OCI-LY3 (cell line): ENCODE results near the gene ZDHHC14.

Source experiments
- H2AFZ ChIP-seq: fragments of 200-600, 300-600 bp; shearing (Covaris generic); 2 replicates; pipeline ENCODE4 v1.6.0; 2014; ENCODE audit warnings: antibody characterized with exemption, low read depth, low read length
- H3K27ac ChIP-seq: fragments of 200-600, 300-600 bp; sonication (generic); 2 replicates; pipeline ENCODE4 v1.5.1; 2014; ENCODE audit warnings: mild to moderate bottlenecking, low read length, moderate library complexity, mixed read lengths
- H3K27me3 ChIP-seq: fragments of 200-600, 300-600 bp; sonication (generic); 2 replicates; pipeline ENCODE4 v1.6.1; 2014; ENCODE audit warnings: low read depth, low read length, mixed read lengths
- H3K36me3 ChIP-seq: fragments of 200-600, 300-600 bp; sonication (generic); replicated peaks from 2 replicates; pipeline ENCODE3; 2014; ENCODE audit warnings: low read depth, low read length, mixed read lengths
- H3K4me1 ChIP-seq: fragments of 300-600, 200-600 bp; sonication (generic); 2 replicates; pipeline ENCODE4 v1.6.1; 2014; ENCODE audit warnings: low read length, mixed read lengths
- H3K4me2 ChIP-seq: fragments of 200-600, 300-600 bp; sonication (generic); 2 replicates; pipeline ENCODE4 v1.6.1; 2014; ENCODE audit warnings: low read length, mixed read lengths
- H3K4me3 ChIP-seq: fragments of 300-600, 200-600 bp; sonication (generic); 2 replicates; pipeline ENCODE4 v1.5.1; 2014; ENCODE audit warnings: antibody characterized with exemption, mild to moderate bottlenecking, low read length, moderate library complexity
- H3K79me2 ChIP-seq: fragments of 300-600, 200-600 bp; shearing (Covaris generic); 2 replicates; pipeline ENCODE4 v1.6.1; 2014; ENCODE audit warnings: mild to moderate bottlenecking, low read length, mixed read lengths
- H3K9ac ChIP-seq: fragments of 300-600, 200-600 bp; shearing (Covaris generic); 2 replicates; pipeline ENCODE4 v1.6.0; 2014; ENCODE audit warnings: mild to moderate bottlenecking, low read length, moderate library complexity
- H3K9me3 ChIP-seq: fragments of 200-600, 300-600 bp; shearing (Covaris generic); 2 replicates; pipeline ENCODE4 v1.6.1; 2014; ENCODE audit warnings: low read length, mixed read lengths; ENCODE audit not compliant: insufficient read depth
- H4K20me1 ChIP-seq: fragments of 200-600, 300-600 bp; sonication (generic); 2 replicates; pipeline ENCODE4 v1.6.1; 2016; ENCODE audit warnings: low read length, mixed read lengths; ENCODE audit not compliant: insufficient read depth
- CTCF ChIP-seq: fragments of 200-600, 300-600 bp; sonication (generic); IDR thresholded peaks from 2 replicates; pipeline ENCODE4 v1.5.1; 2014; ENCODE audit warnings: antibody characterized with exemption, low read length, low read depth
- EZH2phosphoT487 ChIP-seq: fragments of 200-600 bp; shearing (Covaris generic); IDR thresholded peaks from 2 replicates; pipeline ENCODE4 v1.6.1; 2018; ENCODE audit warnings: antibody characterized with exemption, mixed run types, low read depth

Gene ZDHHC14

GRCh38 chr6:157579467-157580031 is 198.6 kb downstream of the ZDHHC14 start:
- no peaks in the 10 kb centered on the region for H3K9me3 ChIP-seq
- no peak overlapping the region for H3K9ac ChIP-seq
- no peak overlapping the region for H3K4me3 ChIP-seq
- H2AFZ ChIP-seq, result no peak overlapping the region
- no peak for TF ChIP-seq CTCF
- H4K20me1 ChIP-seq, result no peaks in the 10 kb centered on the region
- H3K27me3 ChIP-seq, result no peaks in the 10 kb centered on the region
- no peaks in the 10 kb centered on the region for H3K79me2 ChIP-seq
- no peaks in the 10 kb centered on the region for H3K36me3 ChIP-seq
- H3K4me2 ChIP-seq, result no peak overlapping the region
- no peaks in the 10 kb centered on the region for H3K4me1 ChIP-seq
- no peak overlapping the region for H3K27ac ChIP-seq

- Histone ChIP-seq H3K36me3 (no peaks in the 10 kb centered on the region), H3K9me3 (no peaks in the 10 kb centered on the region), H3K27ac (no peak overlapping the region), H3K4me2 (no peak overlapping the region), H3K27me3 (no peaks in the 10 kb centered on the region), H2AFZ (no peak overlapping the region), H4K20me1 (no peaks in the 10 kb centered on the region), H3K9ac (no peak overlapping the region), H3K4me1 (no peaks in the 10 kb centered on the region), H3K4me3 (no peak overlapping the region), H3K79me2 (no peaks in the 10 kb centered on the region)
- TF ChIP-seq EZH2phosphoT487 (no peak), CTCF (no peak)
These were observed 203.0 kb downstream of the ZDHHC14 start for GRCh38 chr6:157584036-157584435.

- TF ChIP-seq EZH2phosphoT487 (no peak), CTCF (no peak)
- Histone ChIP-seq H2AFZ (no peak overlapping the region), H3K27ac (no peak overlapping the region), H3K4me1 (no peaks in the 10 kb centered on the region), H3K36me3 (no peaks in the 10 kb centered on the region), H4K20me1 (no peaks in the 10 kb centered on the region), H3K27me3 (no peaks in the 10 kb centered on the region), H3K4me2 (no peak overlapping the region), H3K4me3 (no peak overlapping the region), H3K79me2 (no peaks in the 10 kb centered on the region), H3K9ac (no peak overlapping the region), H3K9me3 (no peaks in the 10 kb centered on the region)
These were observed 204.5 kb downstream of the ZDHHC14 start for GRCh38 chr6:157585274-157586087.

- no peak overlapping the region for H3K9ac ChIP-seq
- H4K20me1 ChIP-seq, result no peaks in the 10 kb centered on the region
- H3K36me3 ChIP-seq, result no peaks in the 10 kb centered on the region
- H3K79me2 ChIP-seq, result no peaks in the 10 kb centered on the region
- no peaks in the 10 kb centered on the region for H3K4me1 ChIP-seq
- H3K27ac ChIP-seq, result no peak overlapping the region
- no peak overlapping the region for H3K4me3 ChIP-seq
- H3K27me3 ChIP-seq, result no peaks in the 10 kb centered on the region
- no peak overlapping the region for H3K4me2 ChIP-seq
- no peak overlapping the region for H2AFZ ChIP-seq
- TF ChIP-seq EZH2phosphoT487, result no peak
- TF ChIP-seq CTCF, result no peak
- no peaks in the 10 kb centered on the region for H3K9me3 ChIP-seq
These were observed 205.1 kb downstream of the ZDHHC14 start for GRCh38 chr6:157586088-157586414.
